Measurements from ENCODE around the gene LMOD2. TPM values are rescaled to one million over a fixed set of nuclear protein-coding genes. Genes with fewer than 3 reads are reported as not detected.

Gene LMOD2
- polyA plus RNA-seq, 3 donors, result 0.03 to 1.2 TPM; not detected in 1

- WGBS, 3 donors, result 95 to 100% (median 95%) methylated on average over 6 of the region's 6 CpGs
- no peak overlapping the region for H3K27ac ChIP-seq (ENCODE audit: low read depth, low read length)
These were observed 36.8 kb downstream of the LMOD2 start for GRCh38 chr7:123692471-123692877.

- 83 to 89% (median 84%) methylated on average over 3 of the region's 3 CpGs for WGBS, 3 donors
- H3K27ac ChIP-seq (ENCODE audit: low read depth, low read length), result no peak overlapping the region
These were observed 40.4 kb downstream of the LMOD2 start for GRCh38 chr7:123695944-123696677.

GRCh38 chr7:123705211-123705901, 49.7 kb downstream of the LMOD2 start:
- 64 to 94% (median 90%) methylated on average over 1 of the region's 1 CpG for WGBS, 3 donors
- no peak overlapping the region for H3K27ac ChIP-seq (ENCODE audit: low read depth, low read length)

- no peak overlapping the region for H3K27ac ChIP-seq (ENCODE audit: low read depth, low read length)
- WGBS, 3 donors, result 57 to 89% (median 70%) methylated on average over 2 of the region's 2 CpGs
These were observed 53.9 kb downstream of the LMOD2 start for GRCh38 chr7:123709525-123709924.

- H3K27ac ChIP-seq (ENCODE audit: low read depth, low read length), result no peak overlapping the region
- WGBS, 3 donors, result 33 to 84% (median 81%) methylated on average over 2 of the region's 2 CpGs
These were observed 55.0 kb downstream of the LMOD2 start for GRCh38 chr7:123710683-123711082.

- H3K27ac ChIP-seq (ENCODE audit: low read depth, low read length), result no peak overlapping the region
These were observed 56.2 kb downstream of the LMOD2 start for GRCh38 chr7:123711832-123712293.

- no peak overlapping the region for H3K27ac ChIP-seq (ENCODE audit: low read depth, low read length)
- WGBS, 3 donors, result 21 to 40% (median 34%) methylated on average over 1 of the region's 1 CpG
These were observed 57.0 kb downstream of the LMOD2 start for GRCh38 chr7:123712619-123713018.

Other genes with a start within 250 kb of the LMOD2 start
- gene IQUB, start 121.3 kb upstream of the LMOD2 start, polyA plus RNA-seq, result under 1 TPM in 2 of 3 donors, not detected in 1; 0.11 to 0.13 TPM
- gene NDUFA5, start 98.0 kb upstream of the LMOD2 start, polyA plus RNA-seq, result 10 to 100 TPM; 27.5 to 93.9 (median 39.6) TPM
- under 1 TPM in 1 of 3 donors, not detected in 2; 0.22 TPM for gene ASB15, start 54.0 kb upstream of the LMOD2 start, polyA plus RNA-seq
- 10 to 100 TPM in 2 of 3 donors, 1 to 10 TPM in 1; 8.6 to 26.0 (median 14.4) TPM for gene WASL, start 93.1 kb downstream of the LMOD2 start, polyA plus RNA-seq
- gene HYAL4, start 189.3 kb downstream of the LMOD2 start, polyA plus RNA-seq, result not detected

Measured in adipose tissue (tissue), 3 donors.